Measurements from ENCODE around the gene RIOK2.
"Not testable (repeated sequence)": the region's sequence is repeated elsewhere in the genome, so short reads cannot be mapped to it uniquely, and the experiment has no call there.

Gene RIOK2

GRCh38 chr5:97141031-97141430 lies 42.0 kb downstream of the RIOK2 start:
- TF ChIP-seq CTCF (IDR thresholded peaks at IDR 0.05; ENCODE audit: insufficient read depth, missing control alignments): no peak
- FAIRE-seq (no peak), DNase-seq (ENCODE audit: insufficient read length, low spot score) (no peak)

DNA sequence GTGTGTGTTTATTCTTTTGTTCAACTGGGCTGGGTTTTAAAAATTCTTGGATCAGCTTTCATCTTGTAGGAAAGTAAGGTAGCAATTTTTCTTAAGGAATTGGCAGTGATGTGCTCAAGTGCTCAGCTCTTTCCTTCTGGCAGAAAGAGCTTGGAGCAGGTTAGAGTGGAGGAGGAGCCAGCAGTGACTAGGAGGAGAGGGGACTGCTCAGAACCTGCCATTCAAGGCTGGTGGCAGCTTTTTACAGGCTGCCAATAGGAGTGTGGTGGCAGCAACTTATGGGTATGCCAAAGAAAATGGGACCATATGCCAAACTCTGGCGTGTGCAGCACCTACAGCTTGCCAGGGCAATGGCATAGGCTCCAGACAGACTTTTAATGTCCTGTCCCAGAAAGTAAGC lies 42.8 kb downstream of the RIOK2 start:
- not testable (repeated sequence) for FAIRE-seq

GRCh38 chr5:97136475-97136874 lies 46.6 kb downstream of the RIOK2 start:
- TF ChIP-seq CTCF (IDR thresholded peaks at IDR 0.05; ENCODE audit: insufficient read depth, missing control alignments): no peak
- FAIRE-seq (no peak), DNase-seq (ENCODE audit: insufficient read length, low spot score) (no peak)

More for the DNA sequence above, 42.8 kb downstream of the RIOK2 start:
- DNase-seq (ENCODE audit: insufficient read length, low spot score): not testable (repeated sequence)

DNA sequence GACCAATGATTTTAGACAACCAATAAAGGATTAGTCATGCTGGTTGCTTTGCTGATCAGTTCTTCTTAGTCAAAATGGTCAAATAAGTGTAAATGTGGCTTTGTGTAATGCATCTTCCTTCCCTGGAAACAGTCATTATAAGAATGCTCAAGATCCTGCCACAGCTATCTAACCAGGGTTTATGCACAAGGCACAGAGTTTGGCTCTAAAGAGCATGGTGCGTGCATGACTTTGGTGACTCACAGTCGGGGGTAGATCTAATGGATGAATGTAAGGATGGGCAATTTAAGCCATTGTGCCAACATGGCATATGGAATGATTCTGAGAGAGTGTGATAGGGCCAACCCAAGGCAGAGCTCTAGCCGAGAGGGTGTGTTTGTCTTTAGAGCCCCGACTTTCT lies 47.2 kb downstream of the RIOK2 start:
- FAIRE-seq (no peak), DNase-seq (ENCODE audit: insufficient read length, low spot score) (no peak)
- no peak for TF ChIP-seq CTCF (IDR thresholded peaks at IDR 0.05; ENCODE audit: insufficient read depth, missing control alignments)

- no peak for DNase-seq (ENCODE audit: insufficient read length, low spot score)
These were observed 48.4 kb downstream of the RIOK2 start for GRCh38 chr5:97134634-97135033.

GRCh38 chr5:97133101-97133500 lies 49.9 kb downstream of the RIOK2 start:
- no peak for DNase-seq (ENCODE audit: insufficient read length, low spot score)
- no peak for TF ChIP-seq CTCF (IDR thresholded peaks at IDR 0.05; ENCODE audit: insufficient read depth, missing control alignments)
- FAIRE-seq: no peak

More at GRCh38 chr5:97134634-97135033, 48.4 kb downstream of the RIOK2 start:
- FAIRE-seq: no peak
- TF ChIP-seq CTCF (IDR thresholded peaks at IDR 0.05; ENCODE audit: insufficient read depth, missing control alignments): no peak

DNA sequence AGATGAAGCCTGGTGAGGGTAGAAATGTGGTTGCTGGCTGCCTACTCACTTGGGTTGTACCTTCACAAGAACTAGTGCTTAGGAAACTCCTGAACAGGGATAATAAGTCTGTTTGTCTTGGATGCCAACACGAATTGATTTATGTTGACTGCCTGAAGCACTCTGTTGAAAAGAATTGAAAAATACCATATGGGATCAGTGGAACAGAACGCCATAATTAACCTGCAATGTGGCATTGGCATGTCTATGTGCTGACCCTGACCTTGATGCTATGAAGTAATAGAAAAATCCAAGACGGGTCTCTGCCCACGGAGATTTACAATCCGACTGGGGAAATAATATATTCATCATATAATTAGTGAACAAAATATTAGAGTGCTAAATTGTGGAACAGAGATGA lies 51.1 kb downstream of the RIOK2 start:
- FAIRE-seq (no peak), DNase-seq (ENCODE audit: insufficient read length, low spot score) (no peak)
- no peak for TF ChIP-seq CTCF (IDR thresholded peaks at IDR 0.05; ENCODE audit: insufficient read depth, missing control alignments)

GRCh38 chr5:97131139-97131710 lies 51.8 kb downstream of the RIOK2 start:
- no peak for DNase-seq (ENCODE audit: insufficient read length, low spot score)
- FAIRE-seq: no peak
- no peak for TF ChIP-seq CTCF (IDR thresholded peaks at IDR 0.05; ENCODE audit: insufficient read depth, missing control alignments)

Measured in D721Med (cell line).